ENCODE data around the gene UGT1A5.

The UGT1A5 gene

GRCh38 chr2:233672886-233673285 is 39.8 kb upstream of the UGT1A5 start:
- Histone ChIP-seq H2BK12ac (ENCODE audit: low read length in 2 of 2) (no peak overlapping the region), H3K23ac (ENCODE audit: low read length in 2 of 2) (no peak overlapping the region), H2BK5ac (ENCODE audit: low read depth, low read length, poor library complexity, severe bottlenecking) (no peak overlapping the region), H3K4ac (ENCODE audit: low read depth in 1 of 2, low read length in 2 of 2) (no peak overlapping the region), H3K9ac (ENCODE audit: low read length) (no peak overlapping the region), H3K18ac (ENCODE audit: low read depth in 1 of 2, low read length in 2 of 2) (no peak overlapping the region), H2BK15ac (ENCODE audit: low read depth, poor library complexity, severe bottlenecking) (no peak overlapping the region), H3K4me1 (ENCODE audit: control insufficient read depth, insufficient read depth, low read depth, low read length) (no peaks in the 10 kb centered on the region), H2BK120ac (ENCODE audit: low read depth, low read length) (no peak overlapping the region), H3K79me1 (replicated peaks; ENCODE audit: low read length, poor library complexity, severe bottlenecking) (no peaks in the 10 kb centered on the region), H3K27me3 (ENCODE audit: control insufficient read depth in 1 of 2, insufficient read depth in 1 of 2, low read length in 2 of 2) (no peaks in the 10 kb centered on the region), H3K27ac (ENCODE audit: low read length, poor library complexity, severe bottlenecking) (no peak overlapping the region), H3K4me2 (ENCODE audit: low read length, poor library complexity, severe bottlenecking) (no peak overlapping the region), H4K8ac (ENCODE audit: low read length) (no peak overlapping the region), H3K4me3 (ENCODE audit: insufficient read depth in 1 of 2, low read depth in 1 of 2, low read length in 2 of 2) (no peak overlapping the region), H2AFZ (ENCODE audit: low read depth, low read length) (no peak overlapping the region), H3K36me3 (ENCODE audit: control insufficient read depth in 1 of 2, insufficient read depth in 2 of 2, low read depth in 1 of 2, low read length in 2 of 2) (no peaks in the 10 kb centered on the region), H3K14ac (ENCODE audit: low read length in 2 of 2) (no peak overlapping the region), H4K91ac (ENCODE audit: low read length) (no peak overlapping the region), H2AK5ac (ENCODE audit: low read length, severe bottlenecking) (no peak overlapping the region), H3K9me3 (ENCODE audit: control insufficient read depth, low read length) (no peaks in the 10 kb centered on the region)
- no CpG with 5 or more reads among the region's 3 CpGs for WGBS
- no peak for DNase-seq

- Histone ChIP-seq H3K23ac (ENCODE audit: low read length in 2 of 2) (no peak overlapping the region), H3K27ac (ENCODE audit: low read length, poor library complexity, severe bottlenecking) (no peak overlapping the region), H2BK12ac (ENCODE audit: low read length in 2 of 2) (no peak overlapping the region), H3K4me3 (ENCODE audit: insufficient read depth in 1 of 2, low read depth in 1 of 2, low read length in 2 of 2) (no peak overlapping the region), H2BK120ac (ENCODE audit: low read depth, low read length) (no peak overlapping the region), H3K4ac (ENCODE audit: low read depth in 1 of 2, low read length in 2 of 2) (no peak overlapping the region), H2AK5ac (ENCODE audit: low read length, severe bottlenecking) (no peak overlapping the region), H3K36me3 (ENCODE audit: control insufficient read depth in 1 of 2, insufficient read depth in 2 of 2, low read depth in 1 of 2, low read length in 2 of 2) (no peaks in the 10 kb centered on the region), H4K91ac (ENCODE audit: low read length) (no peak overlapping the region), H3K4me2 (ENCODE audit: low read length, poor library complexity, severe bottlenecking) (no peak overlapping the region), H3K79me1 (replicated peaks; ENCODE audit: low read length, poor library complexity, severe bottlenecking) (no peaks in the 10 kb centered on the region), H3K9ac (ENCODE audit: low read length) (no peak overlapping the region), H4K8ac (ENCODE audit: low read length) (no peak overlapping the region), H3K4me1 (ENCODE audit: control insufficient read depth, insufficient read depth, low read depth, low read length) (no peaks in the 10 kb centered on the region), H3K18ac (ENCODE audit: low read depth in 1 of 2, low read length in 2 of 2) (no peak overlapping the region), H3K14ac (ENCODE audit: low read length in 2 of 2) (no peak overlapping the region), H3K9me3 (ENCODE audit: control insufficient read depth, low read length) (no peaks in the 10 kb centered on the region), H2BK5ac (ENCODE audit: low read depth, low read length, poor library complexity, severe bottlenecking) (no peak overlapping the region), H2BK15ac (ENCODE audit: low read depth, poor library complexity, severe bottlenecking) (no peak overlapping the region), H2AFZ (ENCODE audit: low read depth, low read length) (no peak overlapping the region), H3K27me3 (ENCODE audit: control insufficient read depth in 1 of 2, insufficient read depth in 1 of 2, low read length in 2 of 2) (no peaks in the 10 kb centered on the region)
- DNase-seq: no peak
These were observed 38.8 kb upstream of the UGT1A5 start for GRCh38 chr2:233673896-233674295.

- Histone ChIP-seq H3K18ac (ENCODE audit: low read depth in 1 of 2, low read length in 2 of 2) (no peak overlapping the region), H3K4me3 (ENCODE audit: insufficient read depth in 1 of 2, low read depth in 1 of 2, low read length in 2 of 2) (no peak overlapping the region), H3K36me3 (ENCODE audit: control insufficient read depth in 1 of 2, insufficient read depth in 2 of 2, low read depth in 1 of 2, low read length in 2 of 2) (no peaks in the 10 kb centered on the region), H2BK12ac (ENCODE audit: low read length in 2 of 2) (no peak overlapping the region), H2BK5ac (ENCODE audit: low read depth, low read length, poor library complexity, severe bottlenecking) (no peak overlapping the region), H4K91ac (ENCODE audit: low read length) (no peak overlapping the region), H2AK5ac (ENCODE audit: low read length, severe bottlenecking) (no peak overlapping the region), H3K23ac (ENCODE audit: low read length in 2 of 2) (no peak overlapping the region), H4K8ac (ENCODE audit: low read length) (no peak overlapping the region), H3K79me1 (replicated peaks; ENCODE audit: low read length, poor library complexity, severe bottlenecking) (no peaks in the 10 kb centered on the region), H2BK15ac (ENCODE audit: low read depth, poor library complexity, severe bottlenecking) (no peak overlapping the region), H3K27me3 (ENCODE audit: control insufficient read depth in 1 of 2, insufficient read depth in 1 of 2, low read length in 2 of 2) (peaks cover 0 to 3% of the 10 kb centered on the region in 2 experiments), H3K27ac (ENCODE audit: low read length, poor library complexity, severe bottlenecking) (no peak overlapping the region), H3K9me3 (ENCODE audit: control insufficient read depth, low read length) (no peaks in the 10 kb centered on the region), H2BK120ac (ENCODE audit: low read depth, low read length) (no peak overlapping the region), H3K4ac (ENCODE audit: low read depth in 1 of 2, low read length in 2 of 2) (no peak overlapping the region), H3K14ac (ENCODE audit: low read length in 2 of 2) (no peak overlapping the region), H3K9ac (ENCODE audit: low read length) (no peak overlapping the region), H3K4me1 (ENCODE audit: control insufficient read depth, insufficient read depth, low read depth, low read length) (no peaks in the 10 kb centered on the region), H3K4me2 (ENCODE audit: low read length, poor library complexity, severe bottlenecking) (no peak overlapping the region), H2AFZ (ENCODE audit: low read depth, low read length) (no peak overlapping the region)
- no peak for DNase-seq
- no CpG with 5 or more reads among the region's 1 CpG for WGBS
These were observed 38.4 kb upstream of the UGT1A5 start for GRCh38 chr2:233674314-233674713.

GRCh38 chr2:233674995-233675394 is 37.7 kb upstream of the UGT1A5 start:
- no peak overlapping the region for H2BK120ac ChIP-seq (ENCODE audit: low read depth, low read length)

More at GRCh38 chr2:233674995-233675394, 37.7 kb upstream of the UGT1A5 start:
- no peak overlapping the region for H2BK5ac ChIP-seq (ENCODE audit: low read depth, low read length, poor library complexity, severe bottlenecking)
- no peak overlapping the region for H3K9ac ChIP-seq (ENCODE audit: low read length)
- H3K36me3 ChIP-seq (ENCODE audit: control insufficient read depth in 1 of 2, insufficient read depth in 2 of 2, low read depth in 1 of 2, low read length in 2 of 2): no peaks in the 10 kb centered on the region
- H3K27me3 ChIP-seq (ENCODE audit: control insufficient read depth in 1 of 2, insufficient read depth in 1 of 2, low read length in 2 of 2): peaks cover 0 to 3% of the 10 kb centered on the region in 2 experiments
- H2BK15ac ChIP-seq (ENCODE audit: low read depth, poor library complexity, severe bottlenecking): no peak overlapping the region
- no peak for DNase-seq
- no peak overlapping the region for H2AFZ ChIP-seq (ENCODE audit: low read depth, low read length)
- no peak overlapping the region for H3K4ac ChIP-seq (ENCODE audit: low read depth in 1 of 2, low read length in 2 of 2)
- H4K8ac ChIP-seq (ENCODE audit: low read length): no peak overlapping the region
- no peak overlapping the region for H3K18ac ChIP-seq (ENCODE audit: low read depth in 1 of 2, low read length in 2 of 2)
- H2BK12ac ChIP-seq (ENCODE audit: low read length in 2 of 2): no peak overlapping the region
- no peak overlapping the region for H3K23ac ChIP-seq (ENCODE audit: low read length in 2 of 2)
- no peak overlapping the region for H3K14ac ChIP-seq (ENCODE audit: low read length in 2 of 2)
- H3K4me3 ChIP-seq (ENCODE audit: insufficient read depth in 1 of 2, low read depth in 1 of 2, low read length in 2 of 2): no peak overlapping the region
- no peak overlapping the region for H3K27ac ChIP-seq (ENCODE audit: low read length, poor library complexity, severe bottlenecking)
- H3K4me1 ChIP-seq (ENCODE audit: control insufficient read depth, insufficient read depth, low read depth, low read length): no peaks in the 10 kb centered on the region
- no peaks in the 10 kb centered on the region for H3K9me3 ChIP-seq (ENCODE audit: control insufficient read depth, low read length)
- no peaks in the 10 kb centered on the region for H3K79me1 ChIP-seq (replicated peaks; ENCODE audit: low read length, poor library complexity, severe bottlenecking)
- no peak overlapping the region for H4K91ac ChIP-seq (ENCODE audit: low read length)
- H3K4me2 ChIP-seq (ENCODE audit: low read length, poor library complexity, severe bottlenecking): no peak overlapping the region
- no peak overlapping the region for H2AK5ac ChIP-seq (ENCODE audit: low read length, severe bottlenecking)
- 72% methylated on average over 4 of the region's 4 CpGs for WGBS
